Smooth muscle cell (in vitro differentiated cells): ENCODE measurements around the gene TMEM33. TPM values are rescaled to one million over a fixed set of nuclear protein-coding genes. Genes with fewer than 3 reads are reported as not detected.

Source experiments
- DNase-seq: peaks from one replicate; lab custom pipeline; 2025; ENCODE audit not compliant: unreplicated experiment; lab: John Stamatoyannopoulos, UW
- H2AFZ ChIP-seq: fragments of 200-600 bp; sonication (generic); 2 replicates; pipeline ENCODE4 v1.6.0; 2016; ENCODE audit warnings: antibody characterized with exemption, low read depth, mild to moderate bottlenecking
- H3F3A ChIP-seq: fragments of 200-600 bp; sonication (generic); 2 replicates; pipeline ENCODE4 v1.6.0; 2017; ENCODE audit warnings: antibody characterized with exemption, low read depth
- H3K27ac ChIP-seq: fragments of 200-600 bp; sonication (generic); 2 replicates; pipeline ENCODE4 v1.5.1; 2016; ENCODE audit warnings: low read depth, mild to moderate bottlenecking
- H3K27me3 ChIP-seq: fragments of 200-600 bp; sonication (generic); 2 replicates; pipeline ENCODE4 v1.6.1; 2016; ENCODE audit warnings: low read depth, mild to moderate bottlenecking
- H3K36me3 ChIP-seq: fragments of 200-600 bp; sonication (generic); 2 replicates; pipeline ENCODE4 v1.5.1; 2016; ENCODE audit warnings: low read depth
- H3K4me1 ChIP-seq: fragments of 200-600 bp; sonication (generic); 2 replicates; pipeline ENCODE4 v1.5.1; 2016; ENCODE audit warnings: low read depth
- H3K4me2 ChIP-seq: fragments of 200-600 bp; sonication (generic); 2 replicates; pipeline ENCODE4 v1.6.0; 2016; ENCODE audit warnings: mild to moderate bottlenecking
- H3K4me3 ChIP-seq: fragments of 200-600 bp; sonication (generic); 2 replicates; pipeline ENCODE4 v1.5.1; 2016; ENCODE audit warnings: mild to moderate bottlenecking
- H3K79me2 ChIP-seq: fragments of 200-600 bp; sonication (generic); 2 replicates; pipeline ENCODE4 v1.6.0; 2016; ENCODE audit warnings: low read depth, mild to moderate bottlenecking
- H3K9ac ChIP-seq: fragments of 200-600 bp; sonication (generic); 2 replicates; pipeline ENCODE4 v1.6.0; 2016; ENCODE audit warnings: low read depth
- H3K9me3 ChIP-seq: fragments of 200-600 bp; sonication (generic); replicated peaks from 2 replicates; pipeline ENCODE4 v1.5.1; 2016; ENCODE audit warnings: low read depth
- H4K20me1 ChIP-seq: fragments of 200-600 bp; sonication (generic); 2 replicates; pipeline ENCODE4 v1.6.0; 2016; ENCODE audit warnings: low read depth
- WGBS: methylation state at CpG from one replicate; pipeline ENCODE4 v1.1.7; 2016; ENCODE audit warnings: low lambda C conversion rate; 5-methylcytosine and 5-hydroxymethylcytosine counted together
- polyA plus RNA-seq: library from polyadenylated mRNA; unstranded; fragments of >200 nt; fragmentation: Nextera tagmentation; extraction: Ambion mirVana; gene quantifications from 2 replicates; pipeline ENCODE4 v1.2.1, GENCODE V29; 2016
- total RNA-seq: library from RNA; depleted of rRNA; stranded (reverse); fragments of >200 nt; gene quantifications from 2 replicates; pipeline ENCODE4 v1.2.3, GENCODE V29; 2014
- TF ChIP-seq, protein P1 (sequence below): fragments of 200-600 bp; sonication (generic); IDR thresholded peaks from 2 replicates; pipeline ENCODE4 v1.5.1; 2017; ENCODE audit warnings: borderline replicate concordance, mild to moderate bottlenecking, antibody characterized with exemption; ENCODE audit not compliant: insufficient read depth, poor library complexity, severe bottlenecking

TMEM33 gene
- total and polyA plus RNA-seq, 2 experiments from 2014 or later: 20.8 to 75.3 TPM

DNA sequence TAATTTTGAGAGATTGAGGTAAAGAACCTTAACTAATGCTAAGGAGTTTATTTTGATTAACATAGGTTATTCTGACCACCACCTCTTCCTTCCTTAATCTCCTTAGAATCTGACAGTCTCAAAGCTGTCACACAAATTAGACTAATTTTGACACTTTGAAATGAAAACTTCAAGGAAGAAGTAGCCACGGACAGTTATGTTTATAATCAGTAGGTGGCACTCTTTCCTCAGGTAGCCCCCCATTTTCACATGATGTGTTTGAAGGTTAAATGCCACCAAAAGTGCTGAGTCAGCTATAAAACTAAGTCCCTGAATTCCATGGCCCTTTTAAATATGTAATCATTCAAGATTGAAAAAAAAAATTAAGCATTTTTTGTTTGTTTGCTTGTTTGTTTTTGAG lies 22.4 kb downstream of the TMEM33 start:
- Histone ChIP-seq H3K4me3 (no peak overlapping the region), H3K9ac (no peak overlapping the region), H3K4me1 (no peaks in the 10 kb centered on the region), H3K79me2 (no peaks in the 10 kb centered on the region), H3F3A (no peaks in the 10 kb centered on the region), H3K4me2 (no peak overlapping the region), H4K20me1 (peaks cover under 1% of the 10 kb centered on the region), H3K27ac (no peak overlapping the region), H3K9me3 (no peaks in the 10 kb centered on the region), H3K27me3 (no peaks in the 10 kb centered on the region), H3K36me3 (peaks cover 4% of the 10 kb centered on the region), H2AFZ (no peak overlapping the region)
- no peak for DNase-seq
- 35% methylated on average over 1 of the region's 1 CpG for WGBS
- TF ChIP-seq, protein P1, sequence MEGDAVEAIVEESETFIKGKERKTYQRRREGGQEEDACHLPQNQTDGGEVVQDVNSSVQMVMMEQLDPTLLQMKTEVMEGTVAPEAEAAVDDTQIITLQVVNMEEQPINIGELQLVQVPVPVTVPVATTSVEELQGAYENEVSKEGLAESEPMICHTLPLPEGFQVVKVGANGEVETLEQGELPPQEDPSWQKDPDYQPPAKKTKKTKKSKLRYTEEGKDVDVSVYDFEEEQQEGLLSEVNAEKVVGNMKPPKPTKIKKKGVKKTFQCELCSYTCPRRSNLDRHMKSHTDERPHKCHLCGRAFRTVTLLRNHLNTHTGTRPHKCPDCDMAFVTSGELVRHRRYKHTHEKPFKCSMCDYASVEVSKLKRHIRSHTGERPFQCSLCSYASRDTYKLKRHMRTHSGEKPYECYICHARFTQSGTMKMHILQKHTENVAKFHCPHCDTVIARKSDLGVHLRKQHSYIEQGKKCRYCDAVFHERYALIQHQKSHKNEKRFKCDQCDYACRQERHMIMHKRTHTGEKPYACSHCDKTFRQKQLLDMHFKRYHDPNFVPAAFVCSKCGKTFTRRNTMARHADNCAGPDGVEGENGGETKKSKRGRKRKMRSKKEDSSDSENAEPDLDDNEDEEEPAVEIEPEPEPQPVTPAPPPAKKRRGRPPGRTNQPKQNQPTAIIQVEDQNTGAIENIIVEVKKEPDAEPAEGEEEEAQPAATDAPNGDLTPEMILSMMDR: peak; percentile 17

DNA sequence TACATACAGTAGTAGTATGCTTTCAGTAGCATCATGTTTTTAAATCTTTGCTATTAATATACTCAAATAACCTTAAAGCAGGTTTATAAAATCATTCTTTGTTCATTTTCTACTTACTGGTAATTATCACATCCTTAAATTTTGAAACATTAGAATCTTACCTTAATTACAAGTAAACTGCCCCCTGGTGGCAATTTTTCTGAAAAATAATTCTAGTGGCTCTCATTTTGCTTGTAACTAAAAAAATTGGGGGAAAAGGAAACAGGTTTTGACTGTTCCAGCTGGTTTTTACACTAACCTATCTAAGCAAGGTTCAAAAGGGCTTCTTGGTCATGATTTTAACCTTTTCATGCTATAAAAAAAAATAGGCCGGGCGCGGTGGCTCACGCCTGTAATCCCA lies 27.9 kb downstream of the TMEM33 start:
- DNase-seq: no peak
- Histone ChIP-seq H3K36me3 (no peaks in the 10 kb centered on the region), H3K4me1 (no peaks in the 10 kb centered on the region), H3F3A (no peaks in the 10 kb centered on the region), H3K4me2 (no peak overlapping the region), H2AFZ (no peak overlapping the region), H3K27me3 (no peaks in the 10 kb centered on the region), H4K20me1 (no peaks in the 10 kb centered on the region), H3K9me3 (no peaks in the 10 kb centered on the region), H3K9ac (no peak overlapping the region), H3K79me2 (no peaks in the 10 kb centered on the region), H3K4me3 (no peak overlapping the region), H3K27ac (no peak overlapping the region)
- TF ChIP-seq, protein P1: peak; percentile 46
- 96% methylated on average over 4 of the region's 4 CpGs for WGBS

DNA sequence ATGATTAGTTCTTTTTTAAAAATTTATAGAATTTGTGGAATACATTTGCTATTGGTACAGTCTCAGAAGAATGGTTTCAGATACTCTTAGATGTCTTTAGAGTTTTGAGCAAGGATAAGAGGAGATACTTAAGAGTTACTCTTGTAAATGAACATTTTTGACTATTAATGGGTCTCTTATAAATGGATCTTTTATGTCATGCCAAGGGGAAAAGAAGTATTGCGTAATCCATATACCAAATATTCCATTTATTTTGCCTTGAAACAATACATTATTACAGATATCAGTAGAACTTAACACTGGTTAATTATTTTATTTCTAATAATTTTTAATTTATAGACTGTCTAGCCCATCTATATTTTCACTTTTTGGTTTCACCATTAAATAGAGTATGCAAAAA lies 29.2 kb downstream of the TMEM33 start:
- Histone ChIP-seq H3K27me3 (no peaks in the 10 kb centered on the region), H2AFZ (no peak overlapping the region)

DNA sequence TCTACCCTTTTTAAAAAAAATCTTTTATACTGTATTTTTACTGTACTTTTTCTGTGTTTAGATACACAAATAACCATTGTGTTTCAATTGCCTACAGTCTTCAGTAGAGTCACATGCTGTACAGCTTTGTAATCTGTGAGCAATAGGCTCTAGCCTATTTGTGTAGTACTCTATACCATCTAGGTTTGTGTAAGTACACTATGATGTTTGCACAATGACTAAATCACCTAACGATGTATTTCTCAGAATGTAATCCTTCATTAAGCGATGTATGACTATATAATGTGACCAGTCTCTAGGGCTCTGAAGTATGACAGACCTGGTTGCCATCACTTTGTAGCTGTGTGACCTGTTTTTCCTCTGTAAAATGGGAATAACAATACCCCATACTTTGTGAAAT lies 32.2 kb downstream of the TMEM33 start:
- WGBS: 97% methylated on average over 2 of the region's 2 CpGs
- Histone ChIP-seq H3K9me3 (no peaks in the 10 kb centered on the region), H3K4me1 (no peaks in the 10 kb centered on the region), H3K27ac (no peak overlapping the region), H3K79me2 (no peaks in the 10 kb centered on the region), H2AFZ (no peak overlapping the region), H3K36me3 (no peaks in the 10 kb centered on the region), H3K4me3 (no peak overlapping the region), H3F3A (no peaks in the 10 kb centered on the region), H3K27me3 (no peaks in the 10 kb centered on the region), H3K9ac (no peak overlapping the region), H3K4me2 (no peak overlapping the region), H4K20me1 (no peaks in the 10 kb centered on the region)
- DNase-seq: no peak
- TF ChIP-seq, protein P1: no peak

More for the DNA sequence above, 29.2 kb downstream of the TMEM33 start:
- DNase-seq: no peak
- H3K9ac ChIP-seq: no peak overlapping the region
- no peaks in the 10 kb centered on the region for H3K79me2 ChIP-seq
- H3F3A ChIP-seq: no peaks in the 10 kb centered on the region
- TF ChIP-seq, protein P1: no peak
- H4K20me1 ChIP-seq: no peaks in the 10 kb centered on the region
- H3K36me3 ChIP-seq: no peaks in the 10 kb centered on the region
- H3K4me3 ChIP-seq: no peak overlapping the region
- H3K4me2 ChIP-seq: no peak overlapping the region
- 100% methylated on average over 1 of the region's 1 CpG for WGBS
- no peaks in the 10 kb centered on the region for H3K9me3 ChIP-seq
- H3K4me1 ChIP-seq: no peaks in the 10 kb centered on the region
- no peak overlapping the region for H3K27ac ChIP-seq
